B cell (primary cell): ENCODE results near the gene FLRT1.

ENCODE experiments used
- EZH2 ChIP-seq: IDR thresholded peaks from 2 replicates; pipeline ENCODE4 v1.6.1; 2012; ENCODE audit warnings: borderline replicate concordance, low read depth, mild to moderate bottlenecking, moderate library complexity, low read length; ENCODE audit not compliant: insufficient read depth, poor library complexity, severe bottlenecking
- TF ChIP-seq, protein P1 (sequence below): fragments of 200-600 bp; IDR thresholded peaks from one replicate; pipeline ENCODE4 v1.8.0; 2022; ENCODE audit warnings: antibody characterized with exemption, mild to moderate bottlenecking

DNA sequence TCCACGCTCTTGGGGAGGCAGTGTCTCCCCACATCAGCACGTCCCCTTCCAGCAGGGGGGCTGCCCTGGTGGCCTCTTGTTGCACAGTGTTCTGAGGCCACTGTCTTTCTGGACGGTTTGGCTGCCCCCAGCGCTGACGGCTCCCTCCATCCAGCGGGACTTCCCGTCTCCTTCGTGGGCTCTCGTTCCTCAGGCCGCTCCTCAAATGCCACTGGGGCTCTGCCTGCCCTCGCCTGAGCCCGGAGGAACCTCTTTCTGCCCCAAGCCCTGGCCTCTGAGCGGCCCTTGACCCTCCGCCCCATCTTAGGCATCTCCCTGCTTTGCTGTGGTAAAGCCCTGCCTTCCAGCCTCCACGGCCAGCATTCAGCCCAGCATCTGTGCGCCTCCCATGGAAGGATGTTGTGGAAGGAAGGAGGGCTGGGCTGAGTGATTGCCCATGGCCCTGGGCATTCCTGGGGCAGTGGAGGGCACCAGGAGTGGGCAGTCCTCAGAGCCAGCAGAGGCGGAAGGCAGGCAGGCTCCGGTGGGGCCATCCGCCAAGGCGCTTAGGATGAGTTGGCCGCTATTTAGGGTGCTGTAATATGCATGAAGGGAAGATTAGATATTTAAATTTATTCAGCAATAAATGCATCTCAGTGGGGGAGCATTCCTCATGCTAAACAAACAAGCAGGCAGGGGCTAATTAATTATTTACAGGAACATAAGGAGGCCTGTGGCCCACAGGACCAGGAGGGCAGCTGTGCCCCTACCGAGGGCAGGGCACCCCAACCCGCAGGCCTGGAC, 31.7 kb upstream of the FLRT1 start:
- TF ChIP-seq, protein P1, sequence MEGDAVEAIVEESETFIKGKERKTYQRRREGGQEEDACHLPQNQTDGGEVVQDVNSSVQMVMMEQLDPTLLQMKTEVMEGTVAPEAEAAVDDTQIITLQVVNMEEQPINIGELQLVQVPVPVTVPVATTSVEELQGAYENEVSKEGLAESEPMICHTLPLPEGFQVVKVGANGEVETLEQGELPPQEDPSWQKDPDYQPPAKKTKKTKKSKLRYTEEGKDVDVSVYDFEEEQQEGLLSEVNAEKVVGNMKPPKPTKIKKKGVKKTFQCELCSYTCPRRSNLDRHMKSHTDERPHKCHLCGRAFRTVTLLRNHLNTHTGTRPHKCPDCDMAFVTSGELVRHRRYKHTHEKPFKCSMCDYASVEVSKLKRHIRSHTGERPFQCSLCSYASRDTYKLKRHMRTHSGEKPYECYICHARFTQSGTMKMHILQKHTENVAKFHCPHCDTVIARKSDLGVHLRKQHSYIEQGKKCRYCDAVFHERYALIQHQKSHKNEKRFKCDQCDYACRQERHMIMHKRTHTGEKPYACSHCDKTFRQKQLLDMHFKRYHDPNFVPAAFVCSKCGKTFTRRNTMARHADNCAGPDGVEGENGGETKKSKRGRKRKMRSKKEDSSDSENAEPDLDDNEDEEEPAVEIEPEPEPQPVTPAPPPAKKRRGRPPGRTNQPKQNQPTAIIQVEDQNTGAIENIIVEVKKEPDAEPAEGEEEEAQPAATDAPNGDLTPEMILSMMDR = no peak
- TF ChIP-seq EZH2 = no peak
